Measurements from ENCODE around the gene VIM.

Gene VIM

GRCh38 chr10:17228091-17229015, at the start of gene VIM:
Gene VIM (plus strand): TSS chr10:17228241. CDS start chr10:17229423, 1,182 bp downstream.
- no peak for DNase-seq

- no peak for DNase-seq
Observed at GRCh38 chr10:17179002-17179401, 49.0 kb upstream of the VIM start.

- no peak for DNase-seq
Observed at GRCh38 chr10:17181110-17181509, 46.9 kb upstream of the VIM start.

GRCh38 chr10:17181751-17182150, 46.3 kb upstream of the VIM start:
- peak; percentile 2 for DNase-seq

GRCh38 chr10:17183110-17183509, 44.9 kb upstream of the VIM start:
- DNase-seq, result no peak

- DNase-seq, result no peak
Observed at GRCh38 chr10:17185873-17186272, 42.2 kb upstream of the VIM start.

- DNase-seq, result no peak
Observed at GRCh38 chr10:17188644-17189172, 39.3 kb upstream of the VIM start.

GRCh38 chr10:17190602-17191001, 37.4 kb upstream of the VIM start:
- DNase-seq, result no peak

GRCh38 chr10:17195083-17195482, 33.0 kb upstream of the VIM start:
- DNase-seq, result no peak

- no peak for DNase-seq
Observed at GRCh38 chr10:17196045-17196444, 32.0 kb upstream of the VIM start.

- no peak for DNase-seq
Observed at GRCh38 chr10:17196573-17196972, 31.5 kb upstream of the VIM start.

GRCh38 chr10:17199351-17199804, 28.7 kb upstream of the VIM start:
- DNase-seq, result peak; percentile 9

GRCh38 chr10:17200001-17200911, 27.8 kb upstream of the VIM start:
- DNase-seq, result no peak

- peak; percentile 88 for DNase-seq
Observed at GRCh38 chr10:17200912-17201793, 26.9 kb upstream of the VIM start, which contains the start of gene TRDMT1. Gene TRDMT1 (minus strand): TSS chr10:17201672. CDS start chr10:17201634, 38 bp downstream.

- DNase-seq, result no peak
Observed at GRCh38 chr10:17201794-17202116, 26.3 kb upstream of the VIM start.

GRCh38 chr10:17202506-17202905, 25.5 kb upstream of the VIM start:
- no peak for DNase-seq

- DNase-seq, result no peak
Observed at GRCh38 chr10:17202999-17203398, 25.0 kb upstream of the VIM start.

- no peak for DNase-seq
Observed at GRCh38 chr10:17203416-17203815, 24.6 kb upstream of the VIM start.

GRCh38 chr10:17206210-17206709, 21.8 kb upstream of the VIM start:
- no peak for DNase-seq

GRCh38 chr10:17208476-17208875, 19.6 kb upstream of the VIM start:
- DNase-seq, result no peak

- DNase-seq, result no peak
Observed at GRCh38 chr10:17209302-17209701, 18.7 kb upstream of the VIM start.

- no peak for DNase-seq
Observed at GRCh38 chr10:17209881-17210280, 18.2 kb upstream of the VIM start.

Data from NCI-H1092 treated with DMSO at 0.1 percent for 48 hours (cell line).